Measurements from ENCODE around the gene METTL22.

METTL22 gene

DNA sequence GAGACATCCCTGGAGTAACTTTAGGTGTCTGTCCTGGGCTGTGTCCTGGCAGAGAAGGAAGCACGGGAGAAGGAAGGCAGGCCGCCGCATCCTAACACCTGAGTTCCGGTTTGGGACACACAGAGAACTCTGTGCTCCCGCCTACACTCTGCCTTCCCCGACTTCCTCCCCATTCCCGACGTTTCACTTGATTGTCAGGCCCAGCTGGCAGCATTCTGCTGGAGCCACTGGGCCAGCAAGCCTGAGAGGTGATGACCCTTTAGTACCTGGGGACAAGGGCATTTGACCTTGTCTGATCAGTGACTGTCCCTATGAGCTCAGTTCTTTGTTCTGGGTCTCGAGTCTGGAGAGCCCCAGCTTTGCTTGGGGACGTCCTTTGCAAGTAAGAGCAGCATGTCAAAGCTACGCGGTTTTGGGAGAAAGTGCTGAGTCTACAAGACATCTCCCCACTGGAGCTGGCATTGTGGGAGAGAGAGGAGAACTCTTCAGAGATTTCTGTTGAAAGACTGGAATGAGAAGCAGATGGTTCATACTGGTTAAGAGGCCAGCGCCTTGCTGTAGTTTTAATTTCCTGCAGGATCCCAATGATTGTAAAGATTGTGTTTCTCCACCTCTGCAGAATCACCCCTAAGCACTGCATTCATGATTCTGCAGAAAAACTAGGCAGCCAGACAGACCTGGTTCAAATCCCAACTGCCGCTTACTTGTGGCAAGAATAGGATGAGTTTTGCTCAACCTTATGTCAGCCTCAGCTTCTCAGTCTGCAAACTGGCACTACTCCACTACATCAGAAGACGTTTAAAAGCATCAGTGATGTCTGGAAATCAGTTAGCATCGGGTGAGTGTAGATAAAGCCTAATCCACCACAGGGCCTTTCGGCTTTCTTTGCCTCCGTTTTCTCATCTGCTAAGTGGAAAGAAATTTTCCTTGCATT lies 73.6 kb downstream of the METTL22 start:
- DNase-seq (ENCODE audit: low spot score) = no peak

DNA sequence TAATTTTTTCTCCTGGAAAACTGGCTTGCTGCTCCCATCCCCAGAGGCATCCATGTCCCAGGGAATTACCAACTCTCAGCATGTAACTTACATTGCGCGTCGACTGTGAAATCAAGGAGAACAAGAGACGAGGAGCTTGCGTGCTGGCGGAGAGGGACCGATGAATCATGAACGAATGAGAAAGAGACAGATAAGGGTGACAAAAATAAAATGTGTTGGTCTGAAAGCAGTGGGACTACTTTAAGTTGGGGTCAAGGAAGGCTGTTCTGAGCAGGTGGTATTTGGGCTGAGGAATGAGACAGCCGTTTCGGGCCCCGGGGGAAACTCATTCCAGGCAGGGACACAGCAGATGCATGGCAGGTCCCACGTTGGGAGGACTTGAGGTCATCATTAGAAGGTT lies 75.4 kb downstream of the METTL22 start:
- DNase-seq (ENCODE audit: low spot score) = no peak

GRCh38 chr16:8697965-8698364 lies 76.5 kb downstream of the METTL22 start:
- DNase-seq (ENCODE audit: low spot score) = no peak
